D721Med (cell line): ENCODE data around the gene CPN2.

Source experiments
- DNase-seq: peaks from one replicate; pipeline ENCODE4 v3.0.0; 2011; ENCODE audit warnings: low spot score; ENCODE audit not compliant: insufficient read length
- FAIRE-seq: peaks from 2 replicates; lab custom pipeline; 2011; peaks lifted over from hg19 to GRCh38; lab: Jason Lieb, UNC
- TF ChIP-seq, protein P1 (sequence below): IDR thresholded peaks from 2 replicates; pipeline ENCODE4 v1.5.1; 2012; ENCODE audit warnings: mild to moderate bottlenecking, control low read depth; ENCODE audit not compliant: insufficient read depth; ENCODE audit errors: missing control alignments

Gene CPN2

DNA sequence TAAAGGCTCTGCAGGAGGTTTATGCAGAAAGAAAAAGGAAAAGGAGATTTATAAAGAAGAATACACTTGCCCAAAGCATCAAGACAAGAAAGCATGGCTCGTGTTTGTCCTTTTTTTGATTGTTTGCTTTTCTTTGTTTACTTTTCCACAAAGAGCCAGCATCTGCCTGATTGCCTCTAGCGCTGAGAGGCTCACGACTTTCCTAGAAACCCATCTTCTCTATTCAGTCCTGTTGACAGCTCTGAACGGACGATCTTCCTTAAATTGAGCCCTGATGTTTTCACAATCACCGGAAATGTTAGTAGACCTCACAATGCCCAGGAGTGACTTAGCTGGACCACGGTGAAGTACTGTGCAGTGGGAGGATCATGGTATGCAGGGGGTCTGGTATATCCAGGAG, 35.5 kb upstream of the CPN2 start:
- no peak for FAIRE-seq
- no peak for DNase-seq
- TF ChIP-seq, protein P1, sequence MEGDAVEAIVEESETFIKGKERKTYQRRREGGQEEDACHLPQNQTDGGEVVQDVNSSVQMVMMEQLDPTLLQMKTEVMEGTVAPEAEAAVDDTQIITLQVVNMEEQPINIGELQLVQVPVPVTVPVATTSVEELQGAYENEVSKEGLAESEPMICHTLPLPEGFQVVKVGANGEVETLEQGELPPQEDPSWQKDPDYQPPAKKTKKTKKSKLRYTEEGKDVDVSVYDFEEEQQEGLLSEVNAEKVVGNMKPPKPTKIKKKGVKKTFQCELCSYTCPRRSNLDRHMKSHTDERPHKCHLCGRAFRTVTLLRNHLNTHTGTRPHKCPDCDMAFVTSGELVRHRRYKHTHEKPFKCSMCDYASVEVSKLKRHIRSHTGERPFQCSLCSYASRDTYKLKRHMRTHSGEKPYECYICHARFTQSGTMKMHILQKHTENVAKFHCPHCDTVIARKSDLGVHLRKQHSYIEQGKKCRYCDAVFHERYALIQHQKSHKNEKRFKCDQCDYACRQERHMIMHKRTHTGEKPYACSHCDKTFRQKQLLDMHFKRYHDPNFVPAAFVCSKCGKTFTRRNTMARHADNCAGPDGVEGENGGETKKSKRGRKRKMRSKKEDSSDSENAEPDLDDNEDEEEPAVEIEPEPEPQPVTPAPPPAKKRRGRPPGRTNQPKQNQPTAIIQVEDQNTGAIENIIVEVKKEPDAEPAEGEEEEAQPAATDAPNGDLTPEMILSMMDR: no peak

- FAIRE-seq (no peak), DNase-seq (no peak)
- TF ChIP-seq, protein P1: no peak
These were observed 34.9 kb upstream of the CPN2 start for GRCh38 chr3:194386066-194386465.

DNA sequence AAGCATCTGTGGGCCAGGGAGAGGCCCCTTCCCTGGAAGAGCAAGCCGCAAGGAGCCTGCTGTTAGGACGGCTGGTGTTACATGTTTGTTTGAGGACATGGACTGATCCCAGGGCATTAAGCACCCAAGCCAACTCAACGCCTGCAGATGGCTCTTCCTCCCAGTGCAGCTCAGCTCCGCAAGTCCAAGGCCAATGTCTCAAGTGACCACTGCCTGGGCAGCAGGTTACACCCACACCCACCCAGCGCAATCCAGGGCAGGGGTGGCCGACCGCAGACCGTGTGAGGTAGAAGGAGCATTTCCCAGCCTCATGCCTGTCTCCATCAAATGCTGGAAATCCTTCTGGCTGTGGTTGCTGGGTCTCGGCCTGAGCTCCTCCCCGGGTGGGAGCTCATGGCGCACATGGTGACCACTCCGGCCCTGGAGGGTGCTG, 33.5 kb upstream of the CPN2 start:
- TF ChIP-seq, protein P1: no peak
- DNase-seq: no peak
- no peak for FAIRE-seq

- TF ChIP-seq, protein P1: no peak
- DNase-seq (no peak), FAIRE-seq (no peak)
These were observed 33.0 kb upstream of the CPN2 start for GRCh38 chr3:194384156-194384555.

DNA sequence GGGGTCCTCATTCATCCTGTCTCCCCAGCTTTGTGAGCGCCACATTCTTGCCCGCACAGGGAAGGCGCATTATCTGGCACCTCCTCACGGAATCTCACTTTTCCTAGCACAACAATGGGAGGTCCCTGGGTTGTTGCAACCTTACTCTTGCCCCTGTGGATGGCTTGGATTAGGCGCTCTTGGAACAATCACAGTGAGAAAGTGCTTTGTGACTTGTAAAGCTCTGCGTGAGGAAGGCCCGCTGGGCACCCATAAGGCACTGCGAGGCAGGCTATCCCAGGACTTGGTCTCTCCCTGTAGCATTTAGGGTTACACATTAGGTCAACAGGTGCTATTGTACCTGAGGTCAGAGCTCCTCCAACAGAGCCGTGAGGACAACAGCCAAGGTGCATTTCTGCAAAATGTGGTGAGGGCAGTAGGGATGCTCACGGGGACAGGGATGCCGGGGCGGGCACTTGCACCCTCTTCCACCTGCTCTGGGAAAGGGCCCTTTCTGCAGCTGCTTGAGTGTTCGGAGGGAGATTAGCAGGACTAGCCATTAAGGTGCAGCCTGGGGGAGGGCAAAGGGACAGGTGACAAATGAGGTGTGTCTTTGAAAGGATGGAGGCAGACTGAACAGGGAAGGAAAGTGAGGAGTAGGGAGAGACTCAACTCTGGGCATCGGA, 32.3 kb upstream of the CPN2 start:
- no peak for FAIRE-seq
- no peak for DNase-seq

GRCh38 chr3:194382892-194383223, 31.7 kb upstream of the CPN2 start:
- DNase-seq (no peak), FAIRE-seq (no peak)
- TF ChIP-seq, protein P1: no peak

More for the DNA sequence above, 32.3 kb upstream of the CPN2 start:
- TF ChIP-seq, protein P1: no peak

- FAIRE-seq (no peak), DNase-seq (no peak)
- TF ChIP-seq, protein P1: no peak
These were observed 31.2 kb upstream of the CPN2 start for GRCh38 chr3:194382196-194382891.
